Caco-2 (cell line): ENCODE data around the gene SLX4. TPM values are rescaled to one million over a fixed set of nuclear protein-coding genes. Genes with fewer than 3 reads are reported as not detected.

Experiments
- BruUV-seq: library from RNA; stranded (reverse); fragments of 400-500 nt; replicated peaks from 2 replicates; lab custom pipeline; 2021; lab: Mats Ljungman, UMichigan
- CTCF ChIA-PET: fragments of 300-600 bp; sonication (Branson Sonifier 250); formaldehyde crosslinking; loops from one replicate; lab custom pipeline; 2022; ENCODE audit warnings: antibody characterized with exemption; lab: Charles Lee
- POLR2A ChIA-PET: fragments of 300-600 bp; sonication (Branson Sonifier 250); formaldehyde crosslinking; loops from one replicate; lab custom pipeline; 2022; ENCODE audit warnings: antibody characterized with exemption; lab: Charles Lee
- DNase-seq, 2 experiments: peaks; one replicate each; pipeline versions ENCODE4 v3.0.0 to v3.0.0-alpha.2; 2020 to 2022
- H3K27me3 ChIP-seq: replicated peaks from 2 replicates; pipeline ENCODE4 v1.6.0; 2011; ENCODE audit warnings: low read length; ENCODE audit not compliant: control insufficient read depth, insufficient read depth
- H3K36me3 ChIP-seq: 2 replicates; pipeline ENCODE4 v1.5.1; 2011; ENCODE audit warnings: low read length; ENCODE audit not compliant: control insufficient read depth, insufficient read depth
- H3K4me1 ChIP-seq: fragments of 250-450 bp; sonication (Bioruptor Pico); 2 replicates; pipeline ENCODE4 v1.5.1; 2020; ENCODE audit warnings: mild to moderate bottlenecking
- H3K4me3 ChIP-seq: 2 replicates; pipeline ENCODE4 v1.5.1; 2011; ENCODE audit warnings: low read depth, mild to moderate bottlenecking, control low read depth, low read length
- H3K9me3 ChIP-seq: fragments of 250-450 bp; sonication (Bioruptor Pico); 2 replicates; pipeline ENCODE4 v1.5.1; 2020; ENCODE audit warnings: mild to moderate bottlenecking, moderate library complexity
- H3K27ac Mint-ChIP-seq: one replicate; pipeline ENCODE4 v1.8.0; 2022; ENCODE audit warnings: mixed read lengths; ENCODE audit not compliant: unreplicated experiment
- H3K27me3 Mint-ChIP-seq: one replicate; pipeline ENCODE4 v1.8.0; 2022; ENCODE audit warnings: mixed read lengths; ENCODE audit not compliant: insufficient read depth, unreplicated experiment
- H3K36me3 Mint-ChIP-seq: one replicate; pipeline ENCODE4 v1.8.0; 2022; ENCODE audit warnings: mild to moderate bottlenecking, mixed read lengths; ENCODE audit not compliant: insufficient read depth, unreplicated experiment
- H3K4me1 Mint-ChIP-seq: one replicate; pipeline ENCODE4 v1.8.0; 2022; ENCODE audit warnings: low read depth, mixed read lengths; ENCODE audit not compliant: unreplicated experiment
- H3K4me3 Mint-ChIP-seq: one replicate; pipeline ENCODE4 v1.8.0; 2022; ENCODE audit warnings: mild to moderate bottlenecking, moderate library complexity, mixed read lengths; ENCODE audit not compliant: unreplicated experiment
- H3K9me3 Mint-ChIP-seq: one replicate; pipeline ENCODE4 v1.8.0; 2022; ENCODE audit warnings: mixed read lengths; ENCODE audit not compliant: unreplicated experiment
- intact Hi-C: fragments of 100-400 bp; cut with micrococcal nuclease; formaldehyde crosslinking; loops from one replicate; pipeline ENCODE4 v1.10.0; 2022; ENCODE audit not compliant: unreplicated experiment
- total RNA-seq: library from RNA; stranded (reverse); gene quantifications from 2 replicates; pipeline ENCODE4 v1.2.3, GENCODE V29; 2022
- TF ChIP-seq, protein P1 (sequence below), 2 experiments: fragments of 200-600 bp in 1 of 2; IDR thresholded peaks; 1 replicate in 1 of 2; 2 replicates in 1 of 2; pipeline versions ENCODE4 v1.5.1 to v1.8.0; 2011 to 2022; ENCODE audit warnings: antibody characterized with exemption in 1 of 2, control low read depth in 1 of 2, inconsistent platforms in 1 of 2, low read depth in 1 of 2, low read length in 1 of 2, mild to moderate bottlenecking in 1 of 2, moderate library complexity in 1 of 2; ENCODE audit not compliant: insufficient read depth in 1 of 2, severe bottlenecking in 1 of 2, unreplicated experiment in 1 of 2

Gene SLX4
- total RNA-seq, 1 experiment from 2014 or later = 10.4 TPM

DNA sequence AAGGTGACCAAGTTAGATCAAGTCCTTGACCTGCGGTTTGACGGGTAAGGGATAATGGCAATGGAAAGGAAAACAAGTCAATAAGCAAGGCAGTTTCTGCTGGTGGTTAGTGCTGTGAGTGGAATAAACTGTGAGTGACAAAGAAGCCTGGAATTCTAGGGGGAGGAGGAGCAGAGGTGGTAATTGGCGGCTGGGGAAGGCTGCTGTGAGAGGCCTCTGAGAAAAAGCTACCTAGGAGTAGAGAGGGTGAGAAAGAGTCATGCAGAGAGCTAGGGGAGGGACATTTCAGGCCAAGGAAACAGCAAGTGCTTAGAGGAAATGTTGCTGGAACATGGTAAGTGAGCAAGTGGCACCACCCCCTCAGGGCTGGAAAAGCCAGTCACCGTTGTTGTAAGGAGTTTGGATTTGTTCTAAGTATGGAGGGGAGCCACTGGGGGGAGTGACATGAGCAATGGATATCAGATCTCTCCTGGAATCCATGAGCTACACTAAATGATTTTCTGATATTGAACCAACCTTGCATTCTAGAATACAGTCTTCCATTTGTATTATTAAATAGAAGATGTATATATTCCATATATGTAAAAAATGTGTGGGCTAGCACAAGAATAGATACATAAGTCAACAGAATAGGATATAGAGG is 40.9 kb downstream of the SLX4 start:
- no peak overlapping the region for H3K27ac Mint-ChIP-seq
- CTCF ChIA-PET = no interaction called here

DNA sequence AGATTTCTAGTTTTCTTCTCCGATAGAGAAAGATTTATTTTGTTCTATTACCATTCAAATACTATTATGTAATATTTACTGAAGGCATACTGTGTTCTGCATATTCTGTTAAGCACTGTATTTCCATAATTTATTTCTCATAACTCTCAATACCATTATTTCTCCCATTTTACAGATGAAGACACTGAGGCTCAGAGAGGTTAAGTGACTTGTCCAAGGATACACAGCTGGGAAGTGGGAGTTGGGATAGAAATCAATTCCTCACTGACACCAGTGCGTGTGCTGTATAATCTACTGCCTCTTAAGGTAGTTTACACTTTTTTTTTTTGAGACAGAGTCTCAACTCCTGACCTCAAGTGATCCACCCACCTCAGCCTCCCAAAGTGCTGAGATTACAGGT is 41.6 kb downstream of the SLX4 start:
- Histone ChIP-seq H3K4me1 (no peaks in the 10 kb centered on the region), H3K27me3 (no peaks in the 10 kb centered on the region), H3K4me3 (no peak overlapping the region), H3K9me3 (peaks cover 4% of the 10 kb centered on the region), H3K36me3 (no peaks in the 10 kb centered on the region)
- POLR2A ChIA-PET = no interaction called here
- TF ChIP-seq, protein P1, sequence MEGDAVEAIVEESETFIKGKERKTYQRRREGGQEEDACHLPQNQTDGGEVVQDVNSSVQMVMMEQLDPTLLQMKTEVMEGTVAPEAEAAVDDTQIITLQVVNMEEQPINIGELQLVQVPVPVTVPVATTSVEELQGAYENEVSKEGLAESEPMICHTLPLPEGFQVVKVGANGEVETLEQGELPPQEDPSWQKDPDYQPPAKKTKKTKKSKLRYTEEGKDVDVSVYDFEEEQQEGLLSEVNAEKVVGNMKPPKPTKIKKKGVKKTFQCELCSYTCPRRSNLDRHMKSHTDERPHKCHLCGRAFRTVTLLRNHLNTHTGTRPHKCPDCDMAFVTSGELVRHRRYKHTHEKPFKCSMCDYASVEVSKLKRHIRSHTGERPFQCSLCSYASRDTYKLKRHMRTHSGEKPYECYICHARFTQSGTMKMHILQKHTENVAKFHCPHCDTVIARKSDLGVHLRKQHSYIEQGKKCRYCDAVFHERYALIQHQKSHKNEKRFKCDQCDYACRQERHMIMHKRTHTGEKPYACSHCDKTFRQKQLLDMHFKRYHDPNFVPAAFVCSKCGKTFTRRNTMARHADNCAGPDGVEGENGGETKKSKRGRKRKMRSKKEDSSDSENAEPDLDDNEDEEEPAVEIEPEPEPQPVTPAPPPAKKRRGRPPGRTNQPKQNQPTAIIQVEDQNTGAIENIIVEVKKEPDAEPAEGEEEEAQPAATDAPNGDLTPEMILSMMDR (IDR thresholded peaks at IDR 0.05; ENCODE audit: insufficient read depth in 1 of 2, low read depth in 1 of 2, low read length in 1 of 2, severe bottlenecking in 1 of 2, unreplicated experiment in 1 of 2) = no peak
- no peak for DNase-seq
- Mint-ChIP-seq H3K4me3 (no peak overlapping the region), H3K4me1 (no peaks in the 10 kb centered on the region), H3K27me3 (no peaks in the 10 kb centered on the region), H3K9me3 (peaks cover 8% of the 10 kb centered on the region), H3K36me3 (no peaks in the 10 kb centered on the region), H3K27ac (no peak overlapping the region)
- CTCF ChIA-PET = no interaction called here
- BruUV-seq = no TSS peak
- intact Hi-C loops = no loop called here

More for the DNA sequence above, 40.9 kb downstream of the SLX4 start:
- H3K4me1 ChIP-seq = no peaks in the 10 kb centered on the region
- TF ChIP-seq, protein P1 (IDR thresholded peaks at IDR 0.05; ENCODE audit: insufficient read depth in 1 of 2, low read depth in 1 of 2, low read length in 1 of 2, severe bottlenecking in 1 of 2, unreplicated experiment in 1 of 2) = no peak
- no peak overlapping the region for H3K4me3 ChIP-seq
- POLR2A ChIA-PET = no interaction called here
- intact Hi-C loops = no loop called here
- no peaks in the 10 kb centered on the region for H3K27me3 Mint-ChIP-seq
- no peak overlapping the region for H3K4me3 Mint-ChIP-seq
- H3K36me3 Mint-ChIP-seq = no peaks in the 10 kb centered on the region
- BruUV-seq = no TSS peak
- peaks cover 4% of the 10 kb centered on the region for H3K9me3 ChIP-seq
- H3K36me3 ChIP-seq = no peaks in the 10 kb centered on the region
- peaks cover 8% of the 10 kb centered on the region for H3K9me3 Mint-ChIP-seq
- no peak for DNase-seq
- H3K4me1 Mint-ChIP-seq = no peaks in the 10 kb centered on the region
- H3K27me3 ChIP-seq = no peaks in the 10 kb centered on the region

DNA sequence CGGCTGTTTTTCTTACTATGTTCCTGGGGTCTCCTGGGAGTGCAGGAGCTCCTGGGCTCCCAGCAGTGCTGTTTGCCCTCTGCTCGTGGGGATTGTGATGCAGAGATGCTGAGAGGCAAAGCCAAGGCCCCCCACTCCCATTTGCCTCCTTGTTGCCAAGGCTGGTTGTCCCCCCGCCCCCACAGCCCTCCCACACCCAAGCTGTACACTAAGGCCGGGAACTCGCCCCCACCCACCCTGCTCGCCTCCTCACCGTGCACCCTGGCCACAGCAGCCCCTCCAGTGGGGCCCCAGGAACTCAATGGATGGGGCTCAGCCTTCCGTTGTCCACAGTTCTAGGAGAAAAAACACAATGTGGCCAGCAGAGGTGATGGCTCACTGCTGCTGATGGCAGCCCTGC is 44.4 kb downstream of the SLX4 start:
- CTCF ChIA-PET = interaction anchor here (0.6 kb wide), 1 partner anchor 401 kb away, joined by 5 read pairs; no protein-coding TSS in a partner anchor
- no peaks in the 10 kb centered on the region for H3K36me3 Mint-ChIP-seq

More for the DNA sequence above, 44.4 kb downstream of the SLX4 start:
- Mint-ChIP-seq H3K27ac (no peak overlapping the region), H3K4me1 (no peaks in the 10 kb centered on the region), H3K9me3 (peaks cover 8% of the 10 kb centered on the region), H3K27me3 (no peaks in the 10 kb centered on the region), H3K4me3 (no peak overlapping the region)
- Histone ChIP-seq H3K36me3 (no peaks in the 10 kb centered on the region), H3K4me3 (no peak overlapping the region), H3K4me1 (no peaks in the 10 kb centered on the region), H3K9me3 (peaks cover 4% of the 10 kb centered on the region), H3K27me3 (no peaks in the 10 kb centered on the region)
- no TSS peak for BruUV-seq
- DNase-seq = no peak
- TF ChIP-seq, protein P1 (IDR thresholded peaks at IDR 0.05; ENCODE audit: insufficient read depth in 1 of 2, low read depth in 1 of 2, low read length in 1 of 2, severe bottlenecking in 1 of 2, unreplicated experiment in 1 of 2) = no peak
- intact Hi-C loops = no loop called here
- POLR2A ChIA-PET = no interaction called here
